ENCODE data around the gene FILIP1.
"Not testable (repeated sequence)": the region's sequence is repeated elsewhere in the genome, so short reads cannot be mapped to it uniquely, and the experiment has no call there.

DNA sequence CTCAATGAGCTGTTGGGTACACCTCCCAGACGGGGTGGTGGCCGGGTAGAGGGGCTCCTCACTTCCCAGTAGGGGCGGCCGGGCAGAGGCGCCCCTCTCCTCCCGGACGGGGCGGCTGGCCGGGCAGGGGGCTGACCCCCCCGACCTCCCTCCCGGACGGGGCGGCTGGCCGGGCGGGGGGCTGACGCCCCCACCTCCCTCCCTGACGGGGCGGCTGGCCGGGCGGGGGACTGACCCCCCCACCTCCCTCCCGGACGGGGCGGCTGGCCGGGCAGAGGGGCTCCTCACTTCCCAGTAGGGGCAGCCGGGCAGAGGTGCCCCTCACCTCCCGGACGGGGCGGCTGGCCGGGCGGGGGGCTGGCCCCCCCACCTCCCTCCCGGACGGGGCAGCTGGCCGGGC, 52.1 kb downstream of the FILIP1 start:
- TF ChIP-seq, protein P1, sequence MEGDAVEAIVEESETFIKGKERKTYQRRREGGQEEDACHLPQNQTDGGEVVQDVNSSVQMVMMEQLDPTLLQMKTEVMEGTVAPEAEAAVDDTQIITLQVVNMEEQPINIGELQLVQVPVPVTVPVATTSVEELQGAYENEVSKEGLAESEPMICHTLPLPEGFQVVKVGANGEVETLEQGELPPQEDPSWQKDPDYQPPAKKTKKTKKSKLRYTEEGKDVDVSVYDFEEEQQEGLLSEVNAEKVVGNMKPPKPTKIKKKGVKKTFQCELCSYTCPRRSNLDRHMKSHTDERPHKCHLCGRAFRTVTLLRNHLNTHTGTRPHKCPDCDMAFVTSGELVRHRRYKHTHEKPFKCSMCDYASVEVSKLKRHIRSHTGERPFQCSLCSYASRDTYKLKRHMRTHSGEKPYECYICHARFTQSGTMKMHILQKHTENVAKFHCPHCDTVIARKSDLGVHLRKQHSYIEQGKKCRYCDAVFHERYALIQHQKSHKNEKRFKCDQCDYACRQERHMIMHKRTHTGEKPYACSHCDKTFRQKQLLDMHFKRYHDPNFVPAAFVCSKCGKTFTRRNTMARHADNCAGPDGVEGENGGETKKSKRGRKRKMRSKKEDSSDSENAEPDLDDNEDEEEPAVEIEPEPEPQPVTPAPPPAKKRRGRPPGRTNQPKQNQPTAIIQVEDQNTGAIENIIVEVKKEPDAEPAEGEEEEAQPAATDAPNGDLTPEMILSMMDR (conservative IDR thresholded peaks at IDR 0.05) = not testable (repeated sequence)
- not testable (repeated sequence) for TF ChIP-seq ZFX (IDR thresholded peaks at IDR 0.05)
